ENCODE measurements around the gene NRARP.

The NRARP gene

GRCh38 chr9:137250329-137251193 is 51.5 kb downstream of the NRARP start:
- Histone ChIP-seq H3K27ac (ENCODE audit: low read depth, low read length) (no peak overlapping the region), H3K4me1 (ENCODE audit: control insufficient read depth, insufficient read depth, low read length) (no peaks in the 10 kb centered on the region), H3K27me3 (ENCODE audit: control insufficient read depth, insufficient read depth, low read length) (no peaks in the 10 kb centered on the region), H3K36me3 (ENCODE audit: control insufficient read depth, insufficient read depth, low read length) (no peaks in the 10 kb centered on the region), H3K9ac (ENCODE audit: low read length) (no peak overlapping the region), H3K4me3 (ENCODE audit: low read length) (no peak overlapping the region)

Data from rectal smooth muscle tissue (tissue), 1 donor.